SU-DHL-6 (cell line): ENCODE data around the gene PIBF1.
A peak's percentile ranks its signal among the peaks of the same experiment; 100 is the strongest.

Experiments used
- H2AFZ ChIP-seq: fragments of 200-600 bp; sonication (generic); 2 replicates; pipeline ENCODE4 v1.6.1; 2014; ENCODE audit warnings: low read depth, mild to moderate bottlenecking, moderate library complexity, mixed read lengths, antibody characterized with exemption, low read length; ENCODE audit not compliant: severe bottlenecking
- H3F3A ChIP-seq: fragments of 200-600 bp; shearing (Covaris generic); 2 replicates; pipeline ENCODE4 v1.6.0; 2016; ENCODE audit warnings: antibody characterized with exemption, mild to moderate bottlenecking; ENCODE audit not compliant: insufficient read depth
- H3K27ac ChIP-seq: fragments of 200-600 bp; sonication (generic); 2 replicates; pipeline ENCODE4 v1.5.1; 2016; ENCODE audit warnings: low read depth, mild to moderate bottlenecking, low read length, moderate library complexity, mixed read lengths
- H3K27me3 ChIP-seq: fragments of 200-600 bp; sonication (generic), shearing (Covaris generic); 2 replicates; pipeline ENCODE4 v1.6.0; 2014; ENCODE audit warnings: mild to moderate bottlenecking, low read length
- H3K36me3 ChIP-seq: fragments of 200-600 bp; sonication (generic); 2 replicates; pipeline ENCODE4 v1.6.1; 2014; ENCODE audit warnings: mild to moderate bottlenecking, low read length, mixed read lengths
- H3K4me2 ChIP-seq: fragments of 300-600, 200-600 bp; shearing (Covaris generic), sonication (generic); 2 replicates; pipeline ENCODE4 v1.6.0; 2014; ENCODE audit warnings: low read length, low read depth, mild to moderate bottlenecking; ENCODE audit not compliant: poor library complexity, severe bottlenecking
- H3K4me3 ChIP-seq: fragments of 200-600 bp; sonication (generic); 2 replicates; pipeline ENCODE4 v1.5.1; 2014; ENCODE audit warnings: antibody characterized with exemption, low read length, mild to moderate bottlenecking, mixed read lengths; ENCODE audit not compliant: insufficient read depth, poor library complexity, severe bottlenecking
- H3K79me2 ChIP-seq: fragments of 200-600 bp; sonication (generic); 2 replicates; pipeline ENCODE4 v1.6.1; 2014; ENCODE audit warnings: mild to moderate bottlenecking, low read length, moderate library complexity; ENCODE audit not compliant: insufficient read depth
- H3K9ac ChIP-seq: fragments of 200-600 bp; sonication (generic); 2 replicates; pipeline ENCODE4 v1.7.0; 2014; ENCODE audit warnings: mild to moderate bottlenecking, low read length
- H3K9me2 ChIP-seq: fragments of 200-600 bp; sonication (generic); replicated peaks from 2 replicates; pipeline ENCODE4 v1.6.1; 2014; ENCODE audit warnings: low read length; ENCODE audit not compliant: insufficient read depth
- H3K9me3 ChIP-seq: fragments of 200-600 bp; sonication (generic); 2 replicates; pipeline ENCODE4 v1.6.1; 2014; ENCODE audit warnings: low read length, mixed read lengths; ENCODE audit not compliant: insufficient read depth
- H4K20me1 ChIP-seq: fragments of 200-600 bp; sonication (generic); 2 replicates; pipeline ENCODE4 v1.6.1; 2014; ENCODE audit warnings: low read depth, mild to moderate bottlenecking, antibody characterized with exemption, low read length, moderate library complexity, mixed read lengths
- EZH2phosphoT487 ChIP-seq: fragments of 200-600 bp; sonication (generic), shearing (Covaris generic); conservative IDR thresholded peaks from 2 replicates; pipeline ENCODE4 v1.6.1; 2018; ENCODE audit warnings: mild to moderate bottlenecking, antibody characterized with exemption, low read length, moderate library complexity, mixed read lengths
- TF ChIP-seq, protein P1 (sequence below): fragments of 200-600 bp; sonication (generic); IDR thresholded peaks from one replicate; pipeline ENCODE4 v1.5.1; 2017; ENCODE audit warnings: antibody characterized with exemption, mild to moderate bottlenecking, low read length, moderate library complexity; ENCODE audit not compliant: insufficient read depth, poor library complexity, severe bottlenecking

PIBF1 gene

DNA sequence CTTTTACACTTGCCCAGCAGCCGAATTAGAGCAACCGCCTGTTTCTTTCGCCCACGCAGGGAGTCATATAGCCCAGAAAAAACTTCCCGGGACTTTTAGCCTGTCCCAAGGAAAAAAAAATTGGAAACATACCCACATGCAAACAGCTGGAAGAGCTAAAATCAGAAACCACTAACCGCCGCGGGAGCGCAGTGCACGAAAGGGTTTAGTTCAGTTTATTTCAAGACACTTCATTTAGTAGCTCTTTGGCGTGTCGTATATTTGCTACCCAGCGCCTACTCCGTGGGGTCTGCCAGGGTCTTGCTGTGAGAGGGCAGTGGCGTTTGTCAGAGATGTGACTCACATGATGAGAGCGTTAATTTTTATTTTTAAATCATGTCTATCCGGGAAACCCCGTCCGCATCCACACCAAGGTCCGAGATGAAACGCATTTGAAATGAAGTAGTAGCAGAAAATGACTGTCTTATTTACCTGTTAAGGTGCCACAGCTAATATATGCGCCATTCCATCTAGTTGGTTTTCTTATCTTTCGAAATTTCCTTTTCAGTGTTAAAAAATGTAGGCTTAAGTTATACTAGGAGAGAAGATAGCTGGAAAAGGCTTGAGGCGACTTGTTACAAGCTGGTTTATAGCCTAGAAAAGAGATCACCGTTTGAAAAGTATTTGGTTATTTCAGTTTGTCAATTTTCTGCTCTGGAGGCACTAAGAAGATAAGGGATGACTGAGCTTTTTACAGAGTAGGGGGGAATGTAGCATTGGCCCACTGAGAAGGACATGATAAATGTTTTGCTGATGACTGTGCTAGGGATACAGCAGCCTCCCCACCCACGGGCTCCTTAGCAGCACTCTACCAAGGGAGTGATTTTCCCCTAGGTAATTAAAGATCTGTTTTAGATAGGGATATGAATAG, 278.6 kb downstream of the PIBF1 start:
- H3K27ac ChIP-seq = no peak overlapping the region
- H2AFZ ChIP-seq = peak overlapping the region; percentile 46

DNA sequence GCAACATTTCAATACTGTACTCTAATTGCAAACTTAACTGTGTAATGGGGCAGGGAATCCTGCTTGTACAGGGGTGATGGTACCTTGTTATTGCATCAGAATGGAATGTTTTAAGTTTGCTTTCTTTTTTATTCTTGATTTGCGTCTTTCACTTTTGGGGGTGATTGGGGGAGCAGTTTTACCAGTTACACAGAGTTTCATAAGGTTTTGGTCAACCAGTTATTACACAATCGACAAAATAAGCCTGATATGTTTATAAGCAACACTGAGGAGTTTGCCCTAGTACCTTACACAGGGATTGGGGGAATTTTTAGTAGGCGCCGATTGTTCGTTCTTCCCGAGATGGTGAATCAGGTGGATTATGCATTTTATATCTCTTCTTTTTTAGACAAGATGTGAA, 279.5 kb downstream of the PIBF1 start:
- Histone ChIP-seq H3K4me3 (no peak overlapping the region), H3F3A (peaks cover 4% of the 10 kb centered on the region; the same call in 1 of the 2 replicates), H3K27me3 (no peaks in the 10 kb centered on the region), H2AFZ (no peak overlapping the region), H3K9me2 (no peaks in the 10 kb centered on the region), H3K27ac (no peak overlapping the region), H3K36me3 (no peaks in the 10 kb centered on the region), H3K4me2 (no peak overlapping the region), H3K9me3 (no peaks in the 10 kb centered on the region), H3K9ac (no peak overlapping the region), H3K79me2 (no peaks in the 10 kb centered on the region), H4K20me1 (peaks cover 4% of the 10 kb centered on the region; the same call in 1 of the 2 replicates)
- TF ChIP-seq, protein P1, sequence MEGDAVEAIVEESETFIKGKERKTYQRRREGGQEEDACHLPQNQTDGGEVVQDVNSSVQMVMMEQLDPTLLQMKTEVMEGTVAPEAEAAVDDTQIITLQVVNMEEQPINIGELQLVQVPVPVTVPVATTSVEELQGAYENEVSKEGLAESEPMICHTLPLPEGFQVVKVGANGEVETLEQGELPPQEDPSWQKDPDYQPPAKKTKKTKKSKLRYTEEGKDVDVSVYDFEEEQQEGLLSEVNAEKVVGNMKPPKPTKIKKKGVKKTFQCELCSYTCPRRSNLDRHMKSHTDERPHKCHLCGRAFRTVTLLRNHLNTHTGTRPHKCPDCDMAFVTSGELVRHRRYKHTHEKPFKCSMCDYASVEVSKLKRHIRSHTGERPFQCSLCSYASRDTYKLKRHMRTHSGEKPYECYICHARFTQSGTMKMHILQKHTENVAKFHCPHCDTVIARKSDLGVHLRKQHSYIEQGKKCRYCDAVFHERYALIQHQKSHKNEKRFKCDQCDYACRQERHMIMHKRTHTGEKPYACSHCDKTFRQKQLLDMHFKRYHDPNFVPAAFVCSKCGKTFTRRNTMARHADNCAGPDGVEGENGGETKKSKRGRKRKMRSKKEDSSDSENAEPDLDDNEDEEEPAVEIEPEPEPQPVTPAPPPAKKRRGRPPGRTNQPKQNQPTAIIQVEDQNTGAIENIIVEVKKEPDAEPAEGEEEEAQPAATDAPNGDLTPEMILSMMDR = no peak
- no peak for TF ChIP-seq EZH2phosphoT487

More for the DNA sequence above, 278.6 kb downstream of the PIBF1 start:
- H4K20me1 ChIP-seq = peaks cover 4% of the 10 kb centered on the region; the same call in 1 of the 2 replicates
- no peaks in the 10 kb centered on the region for H3K9me2 ChIP-seq
- peak overlapping the region; percentile 71 for H3K9ac ChIP-seq
- H3K4me2 ChIP-seq = peak overlapping the region; percentile 78
- H3K36me3 ChIP-seq = no peaks in the 10 kb centered on the region
- H3F3A ChIP-seq = peaks cover 4% of the 10 kb centered on the region; the same call in 1 of the 2 replicates
- TF ChIP-seq, protein P1 = no peak
- TF ChIP-seq EZH2phosphoT487 = no peak
- H3K4me3 ChIP-seq = peak overlapping the region; percentile 64
- H3K9me3 ChIP-seq = no peaks in the 10 kb centered on the region
- no peaks in the 10 kb centered on the region for H3K79me2 ChIP-seq
- H3K27me3 ChIP-seq = no peaks in the 10 kb centered on the region

DNA sequence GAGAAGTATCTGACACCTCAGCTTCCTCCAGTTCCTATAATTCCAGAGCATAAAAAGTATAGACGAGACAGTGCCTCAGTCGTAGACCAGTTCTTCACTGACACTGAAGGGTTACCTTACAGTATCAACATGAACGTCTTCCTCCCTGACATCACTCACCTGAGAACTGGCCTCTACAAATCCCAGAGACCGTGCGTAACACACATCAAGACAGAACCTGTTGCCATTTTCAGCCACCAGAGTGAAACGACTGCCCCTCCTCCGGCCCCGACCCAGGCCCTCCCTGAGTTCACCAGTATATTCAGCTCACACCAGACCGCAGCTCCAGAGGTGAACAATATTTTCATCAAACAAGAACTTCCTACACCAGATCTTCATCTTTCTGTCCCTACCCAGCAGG, 279.9 kb downstream of the PIBF1 start:
- Histone ChIP-seq H3K4me3 (no peak overlapping the region), H3F3A (peaks cover 4% of the 10 kb centered on the region; the same call in 1 of the 2 replicates), H4K20me1 (peaks cover 4% of the 10 kb centered on the region; the same call in 1 of the 2 replicates), H3K27me3 (no peaks in the 10 kb centered on the region), H3K9ac (no peak overlapping the region), H3K4me2 (no peak overlapping the region), H2AFZ (no peak overlapping the region), H3K27ac (no peak overlapping the region), H3K79me2 (no peaks in the 10 kb centered on the region), H3K9me2 (no peaks in the 10 kb centered on the region), H3K36me3 (no peaks in the 10 kb centered on the region), H3K9me3 (no peaks in the 10 kb centered on the region)
- TF ChIP-seq, protein P1 = no peak
